MCF 10A (cell line): ENCODE results near the gene INO80C. TPM values are rescaled to one million over a fixed set of nuclear protein-coding genes. Genes with fewer than 3 reads are reported as not detected.
A peak's percentile ranks its signal among the peaks of the same experiment; 100 is the strongest.

Experiments
- BruUV-seq: library from RNA; stranded (reverse); fragments of 400-500 nt; replicated peaks from 2 replicates; lab custom pipeline; 2021; lab: Mats Ljungman, UMichigan
- CTCF ChIA-PET: fragments of 300-600 bp; sonication (Branson Sonifier 250); formaldehyde crosslinking; extraction: SDS; loops from one replicate; lab custom pipeline; 2021; ENCODE audit warnings: antibody characterized with exemption, inconsistent platforms; lab: Yijun Ruan, JAX
- POLR2A ChIA-PET: fragments of 300-600, 350-650 bp; sonication (Branson Sonifier 250); formaldehyde crosslinking; extraction: SDS; loops from one replicate; lab custom pipeline; 2020; ENCODE audit warnings: antibody characterized with exemption, inconsistent platforms; lab: Yijun Ruan, JAX
- DNase-seq: peaks from one replicate; pipeline ENCODE4 v3.0.0-alpha.2; 2018; ENCODE audit not compliant: unreplicated experiment
- H3K27ac Mint-ChIP-seq: one replicate; pipeline ENCODE4 v1.8.0; 2022; ENCODE audit warnings: mild to moderate bottlenecking, low read depth, mixed read lengths; ENCODE audit not compliant: unreplicated experiment
- H3K27me3 Mint-ChIP-seq: one replicate; pipeline ENCODE4 v1.8.0; 2022; ENCODE audit warnings: mixed read lengths; ENCODE audit not compliant: insufficient read depth, unreplicated experiment
- H3K36me3 Mint-ChIP-seq: one replicate; pipeline ENCODE4 v1.8.0; 2022; ENCODE audit warnings: mild to moderate bottlenecking, moderate library complexity, mixed read lengths; ENCODE audit not compliant: insufficient read depth, unreplicated experiment
- H3K4me1 Mint-ChIP-seq: one replicate; pipeline ENCODE4 v1.8.0; 2022; ENCODE audit warnings: mixed read lengths; ENCODE audit not compliant: insufficient read depth, unreplicated experiment
- H3K4me3 Mint-ChIP-seq: one replicate; pipeline ENCODE4 v1.8.0; 2022; ENCODE audit warnings: mild to moderate bottlenecking, moderate library complexity, mixed read lengths; ENCODE audit not compliant: unreplicated experiment
- H3K9me3 Mint-ChIP-seq: one replicate; pipeline ENCODE4 v1.8.0; 2022; ENCODE audit warnings: mixed read lengths; ENCODE audit not compliant: unreplicated experiment
- intact Hi-C: fragments of 100-400 bp; cut with micrococcal nuclease; formaldehyde crosslinking; loops from 2 replicates; pipeline ENCODE4 v1.14.1; 2022
- total RNA-seq: library from RNA; stranded (reverse); gene quantifications from 2 replicates; pipeline ENCODE4 v1.2.3, GENCODE V29; 2022
- TF ChIP-seq, protein P1 (sequence below): fragments of 200-600 bp; IDR thresholded peaks from one replicate; pipeline ENCODE4 v1.8.0; 2022; ENCODE audit warnings: antibody characterized with exemption, mild to moderate bottlenecking; ENCODE audit not compliant: unreplicated experiment

Gene INO80C
- total RNA-seq, 1 experiment from 2014 or later = 32.6 TPM

DNA sequence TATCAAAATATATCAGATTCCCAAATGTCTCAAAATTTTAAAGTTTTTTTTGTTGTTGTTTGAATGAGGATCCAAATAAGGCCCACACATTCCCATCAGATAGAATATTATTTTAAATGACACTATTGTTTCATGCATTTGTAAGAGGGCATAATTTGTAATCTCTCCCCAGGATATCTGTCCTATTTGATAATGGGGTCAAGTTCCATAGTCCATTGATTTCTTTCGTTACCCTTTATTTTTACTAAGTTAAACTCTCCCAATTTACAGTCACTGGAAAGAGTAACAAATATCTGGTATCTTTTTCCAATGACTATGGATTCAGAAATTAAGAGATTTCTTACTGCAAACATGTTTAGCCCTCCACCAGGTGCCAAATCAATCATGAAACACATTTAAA is 32.4 kb downstream of the INO80C start:
- Mint-ChIP-seq H3K27me3 (no peaks in the 10 kb centered on the region), H3K36me3 (peaks cover 6% of the 10 kb centered on the region), H3K27ac (no peak overlapping the region), H3K9me3 (no peaks in the 10 kb centered on the region), H3K4me1 (peaks cover 48% of the 10 kb centered on the region), H3K4me3 (no peak overlapping the region)
- CTCF ChIA-PET = no interaction called here
- no TSS peak for BruUV-seq
- POLR2A ChIA-PET = interaction anchor here (0.8 to 1.0 kb wide), 2 partner anchors 12 to 429 kb away, joined by 3 to 5 read pairs; no protein-coding TSS in a partner anchor
- no peak for DNase-seq
- intact Hi-C loops = no loop called here
- TF ChIP-seq, protein P1, sequence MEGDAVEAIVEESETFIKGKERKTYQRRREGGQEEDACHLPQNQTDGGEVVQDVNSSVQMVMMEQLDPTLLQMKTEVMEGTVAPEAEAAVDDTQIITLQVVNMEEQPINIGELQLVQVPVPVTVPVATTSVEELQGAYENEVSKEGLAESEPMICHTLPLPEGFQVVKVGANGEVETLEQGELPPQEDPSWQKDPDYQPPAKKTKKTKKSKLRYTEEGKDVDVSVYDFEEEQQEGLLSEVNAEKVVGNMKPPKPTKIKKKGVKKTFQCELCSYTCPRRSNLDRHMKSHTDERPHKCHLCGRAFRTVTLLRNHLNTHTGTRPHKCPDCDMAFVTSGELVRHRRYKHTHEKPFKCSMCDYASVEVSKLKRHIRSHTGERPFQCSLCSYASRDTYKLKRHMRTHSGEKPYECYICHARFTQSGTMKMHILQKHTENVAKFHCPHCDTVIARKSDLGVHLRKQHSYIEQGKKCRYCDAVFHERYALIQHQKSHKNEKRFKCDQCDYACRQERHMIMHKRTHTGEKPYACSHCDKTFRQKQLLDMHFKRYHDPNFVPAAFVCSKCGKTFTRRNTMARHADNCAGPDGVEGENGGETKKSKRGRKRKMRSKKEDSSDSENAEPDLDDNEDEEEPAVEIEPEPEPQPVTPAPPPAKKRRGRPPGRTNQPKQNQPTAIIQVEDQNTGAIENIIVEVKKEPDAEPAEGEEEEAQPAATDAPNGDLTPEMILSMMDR = no peak

DNA sequence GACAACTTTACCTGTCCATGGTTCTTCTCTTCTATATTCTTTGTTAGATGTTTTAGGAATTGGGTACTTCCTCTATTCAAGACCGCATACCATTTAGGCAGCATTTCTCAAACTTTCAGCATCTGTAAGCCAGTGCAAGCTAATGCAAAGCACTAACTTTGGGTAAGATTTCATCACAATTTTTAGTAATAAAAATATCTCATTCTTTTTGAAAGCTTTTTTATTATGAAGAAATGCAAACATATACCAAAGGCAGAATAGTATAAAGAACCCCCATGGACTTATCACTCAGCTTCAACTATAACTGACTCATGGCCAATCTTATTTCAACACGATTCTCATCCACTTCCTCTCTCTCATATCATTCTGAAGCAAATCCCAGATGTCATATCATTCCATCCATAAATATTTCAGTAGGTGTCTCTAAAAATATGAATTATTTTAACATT is 32.9 kb downstream of the INO80C start:
- H3K9me3 Mint-ChIP-seq = no peaks in the 10 kb centered on the region
- peaks cover 6% of the 10 kb centered on the region for H3K36me3 Mint-ChIP-seq
- POLR2A ChIA-PET = interaction anchor here (0.8 to 1.0 kb wide), 2 partner anchors 13 to 428 kb away, joined by 3 to 5 read pairs; no protein-coding TSS in a partner anchor
- H3K4me1 Mint-ChIP-seq = peaks cover 53% of the 10 kb centered on the region
- H3K27ac Mint-ChIP-seq = peak overlapping the region; percentile 72
- DNase-seq = no peak
- intact Hi-C loops = no loop called here
- CTCF ChIA-PET = interaction anchor here (0.7 to 1.2 kb wide), 2 partner anchors 15 to 20 kb away, joined by 3 to 4 read pairs; no protein-coding TSS in a partner anchor
- no peaks in the 10 kb centered on the region for H3K27me3 Mint-ChIP-seq
- H3K4me3 Mint-ChIP-seq = no peak overlapping the region
- TF ChIP-seq, protein P1 = no peak
- no TSS peak for BruUV-seq

DNA sequence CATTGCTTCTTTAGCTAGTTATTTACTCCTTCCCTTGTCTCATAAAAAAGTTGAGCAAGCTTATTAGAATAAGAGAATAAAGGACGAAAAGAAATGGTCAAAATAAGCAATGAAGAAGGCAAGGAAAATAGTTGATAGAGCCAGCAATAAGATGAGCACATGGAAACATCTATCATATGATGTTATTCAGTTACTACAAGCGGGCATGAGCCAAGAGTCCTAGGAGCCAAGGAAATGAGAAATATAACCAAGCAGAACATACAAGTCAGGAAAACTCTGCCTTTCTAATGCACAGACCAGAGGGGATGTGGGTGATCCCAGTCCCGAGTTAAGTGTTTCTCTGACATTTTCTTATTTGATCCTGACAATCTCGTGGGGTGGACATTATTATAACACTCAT is 33.9 kb downstream of the INO80C start:
- Mint-ChIP-seq H3K27me3 (no peaks in the 10 kb centered on the region), H3K4me1 (peaks cover 55% of the 10 kb centered on the region), H3K27ac (peak overlapping the region; percentile 72), H3K4me3 (no peak overlapping the region), H3K36me3 (peaks cover 2% of the 10 kb centered on the region), H3K9me3 (no peaks in the 10 kb centered on the region)
- ChIA-PET POLR2A (interaction anchor here (1.8 kb wide), 1 partner anchor 15 kb away, joined by 5 read pairs; no protein-coding TSS in a partner anchor), CTCF (interaction anchor here (0.7 to 1.2 kb wide), 2 partner anchors 13 to 16 kb away, joined by 3 to 4 read pairs; no protein-coding TSS in a partner anchor)
- no TSS peak for BruUV-seq
- TF ChIP-seq, protein P1 = no peak
- no peak for DNase-seq
- intact Hi-C loops = no loop called here

DNA sequence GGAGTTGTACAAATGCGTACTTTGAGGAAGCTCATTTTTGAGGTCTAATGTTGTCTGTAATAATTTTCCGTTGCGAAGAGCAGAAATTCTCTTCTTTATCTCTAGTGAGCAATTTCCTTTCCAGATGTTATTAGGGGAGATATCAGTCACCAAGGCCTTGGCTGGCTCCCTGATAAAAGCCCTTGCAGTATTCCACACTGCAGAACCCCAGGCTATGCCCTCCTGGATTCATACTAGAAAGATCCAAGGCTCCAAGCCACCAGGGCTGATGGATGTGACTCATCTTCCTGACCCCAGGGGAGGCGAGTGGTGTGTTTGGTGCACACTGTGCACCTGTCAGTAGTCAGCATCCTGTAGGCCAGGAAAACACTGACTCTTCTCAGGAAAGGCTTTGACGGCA is 34.7 kb downstream of the INO80C start:
- H3K4me1 Mint-ChIP-seq = peaks cover 61% of the 10 kb centered on the region
- H3K9me3 Mint-ChIP-seq = no peaks in the 10 kb centered on the region
- BruUV-seq = no TSS peak
- H3K4me3 Mint-ChIP-seq = no peak overlapping the region
- H3K27ac Mint-ChIP-seq = peak overlapping the region; percentile 72
- ChIA-PET CTCF (no interaction called here), POLR2A (interaction anchor here (1.8 kb wide), 1 partner anchor 16 kb away, joined by 5 read pairs; no protein-coding TSS in a partner anchor)
- H3K36me3 Mint-ChIP-seq = no peaks in the 10 kb centered on the region
- TF ChIP-seq, protein P1 = no peak
- peak; percentile 69 for DNase-seq
- intact Hi-C loops = no loop called here
- H3K27me3 Mint-ChIP-seq = no peaks in the 10 kb centered on the region
